Lung (tissue), 12 donors: Measurements from ENCODE around the gene KRT26. TPM values are rescaled to one million over a fixed set of nuclear protein-coding genes. Genes with fewer than 3 reads are reported as not detected.
"Not testable (repeated sequence)": the region's sequence is repeated elsewhere in the genome, so short reads cannot be mapped to it uniquely, and the experiment has no call there.

Experiments
- ATAC-seq: fragments of 200-7000 bp; cut with Tn5 transposase; one replicate; pipeline ENCODE4 v1.9.1; 2020; ENCODE audit warnings: moderate number of reproducible peaks; ENCODE audit not compliant: insufficient read depth, low FRiP score
- DNase-seq, 3 donors: peaks; one replicate each; pipeline ENCODE4 v3.0.0-alpha.2; 2013 to 2017
- H3K27ac ChIP-seq, 2 donors: one replicate each; pipeline ENCODE4 v1.5.1; 2013; ENCODE audit warnings: mild to moderate bottlenecking in 2 of 2, moderate library complexity in 2 of 2, control low read depth in 1 of 2, inconsistent platforms in 1 of 2, low read depth in 1 of 2, low read length in 1 of 2
- H3K27me3 ChIP-seq, 3 donors: one replicate each; pipeline ENCODE4 v1.5.1; 2013; ENCODE audit warnings: low read length in 2 of 3; ENCODE audit not compliant: control insufficient read depth in 3 of 3, insufficient read depth in 3 of 3
- H3K36me3 ChIP-seq, 4 donors: one replicate each; pipeline ENCODE4 v1.5.1; 2013; ENCODE audit warnings: low read length in 4 of 4, mild to moderate bottlenecking in 1 of 4, moderate library complexity in 1 of 4; ENCODE audit not compliant: control insufficient read depth in 4 of 4, insufficient read depth in 4 of 4
- H3K4me1 ChIP-seq, 5 donors: one replicate each; pipeline ENCODE4 v1.5.1; 2013; ENCODE audit warnings: low read length in 5 of 5, mild to moderate bottlenecking in 2 of 5, moderate library complexity in 1 of 5; ENCODE audit not compliant: control insufficient read depth in 5 of 5, insufficient read depth in 5 of 5
- H3K4me3 ChIP-seq: one replicate; pipeline ENCODE4 v1.5.1; 2013; ENCODE audit warnings: mild to moderate bottlenecking, control low read depth, moderate library complexity
- H3K9ac ChIP-seq, 2 donors: one replicate each; pipeline ENCODE4 v1.5.1; 2013; ENCODE audit warnings: low read length in 2 of 2, control low read depth in 1 of 2; ENCODE audit not compliant: insufficient read depth in 1 of 2
- H3K9me3 ChIP-seq, 4 donors: one replicate each; pipeline ENCODE4 v1.5.1; 2013; ENCODE audit warnings: low read length in 3 of 4, mild to moderate bottlenecking in 1 of 4, moderate library complexity in 1 of 4; ENCODE audit not compliant: control insufficient read depth in 4 of 4, insufficient read depth in 3 of 4
- CTCF ChIP-seq: IDR thresholded peaks from 2 replicates; pipeline ENCODE4 v1.5.1; 2012; ENCODE audit warnings: mild to moderate bottlenecking; ENCODE audit errors: control extremely low read depth, extremely low read depth
- WGBS, 2 donors: extraction: QIAGEN DNeasy Blood & Tissue Kit; methylation state at CpG; one replicate each; pipeline ENCODE4 v1.1.7; 2013; 5-methylcytosine and 5-hydroxymethylcytosine counted together
- polyA plus RNA-seq, 2 donors: library from polyadenylated mRNA; stranded (reverse); fragments of 200-250 nt; gene quantifications; one replicate each; pipeline ENCODE4 v1.2.1, GENCODE V29; 2013
- total RNA-seq, 2 donors: library from RNA; depleted of rRNA in 1 of 2; stranded (reverse); fragments of >200 nt in 1 of 2; gene quantifications; one replicate each; pipeline ENCODE4 v1.2.1, GENCODE V29; 2014 to 2021
- donor health status: control.
- donor health status: control.
- donor health status: Bipolar disorder and iron deficiency.
- donor health status: healthy.
- donor health status: DM: yes; HTN: yes; CAD: no.

Gene KRT26
- total and polyA plus RNA-seq, 4 donors: not detected

GRCh38 chr17:40751065-40751464 lies 20.9 kb downstream of the KRT26 start:
- Histone ChIP-seq H3K27ac (no peak overlapping the region), H3K9me3 (peaks cover 0 to 2% (median 0%) of the 10 kb centered on the region in 4 donors), H3K27me3 (peaks cover 0 to 3% (median 0%) of the 10 kb centered on the region in 3 donors), H3K36me3 (no peaks in the 10 kb centered on the region), H3K4me3 (no peak overlapping the region), H3K9ac (no peak overlapping the region), H3K4me1 (no peaks in the 10 kb centered on the region)
- WGBS, 2 donors: 86% methylated on average over 14 of the region's 14 CpGs
- TF ChIP-seq CTCF: no peak
- no peak for DNase-seq
- no peak for ATAC-seq

GRCh38 chr17:40750391-40750790 lies 21.6 kb downstream of the KRT26 start:
- Histone ChIP-seq H3K4me3 (no peak overlapping the region), H3K4me1 (no peaks in the 10 kb centered on the region), H3K9ac (no peak overlapping the region), H3K27me3 (peaks cover 0 to 3% (median 0%) of the 10 kb centered on the region in 3 donors), H3K27ac (no peak overlapping the region), H3K36me3 (no peaks in the 10 kb centered on the region), H3K9me3 (peaks cover 0 to 2% (median 0%) of the 10 kb centered on the region in 4 donors)
- no peak for ATAC-seq
- WGBS, 2 donors: 87 to 90% methylated on average over 6 of the region's 6 CpGs
- no peak for DNase-seq
- TF ChIP-seq CTCF: no peak

GRCh38 chr17:40748666-40749065 lies 23.3 kb downstream of the KRT26 start:
- not testable (repeated sequence) for H3K4me1 ChIP-seq, H3K27me3 ChIP-seq, H3K36me3 ChIP-seq, H3K4me3 ChIP-seq, DNase-seq, H3K9ac ChIP-seq, ATAC-seq, H3K27ac ChIP-seq, H3K9me3 ChIP-seq
- 77 to 86% methylated on average over 1 of the region's 1 CpG for WGBS, 2 donors

- 62 to 64% methylated on average over 4 of the region's 4 CpGs for WGBS, 2 donors
- no peak for TF ChIP-seq CTCF
- no peak for DNase-seq
These were observed 33.4 kb downstream of the KRT26 start for GRCh38 chr17:40738553-40738952.

More at GRCh38 chr17:40738553-40738952, 33.4 kb downstream of the KRT26 start:
- Histone ChIP-seq H3K27me3 (no peaks in the 10 kb centered on the region), H3K4me1 (no peaks in the 10 kb centered on the region), H3K27ac (no peak overlapping the region), H3K36me3 (no peaks in the 10 kb centered on the region), H3K9ac (no peak overlapping the region), H3K4me3 (no peak overlapping the region), H3K9me3 (peaks cover 0 to 6% (median 2%) of the 10 kb centered on the region in 4 donors)
- ATAC-seq: no peak
